Activated CD8-positive, alpha-beta memory T cell treated with anti-CD3 and anti-CD28 coated beads for 36 hours (primary cell): Measurements from ENCODE around the gene HTR3D. TPM values are rescaled to one million over a fixed set of nuclear protein-coding genes. Genes with fewer than 3 reads are reported as not detected.

Experiments
- total RNA-seq, 2 experiments: library from RNA; stranded (reverse); gene quantifications; one replicate each; pipeline ENCODE4 v1.2.3, GENCODE V29; 2021

Gene HTR3D
- total RNA-seq, 2 experiments from 2014 or later, result not detected

Other genes starting within 250 kb of the HTR3D start
- 1 to 10 TPM; 3.3 to 4.0 TPM for gene MAP6D1, start 206.2 kb upstream of the HTR3D start, total RNA-seq
- gene PARL, start 146.9 kb upstream of the HTR3D start, total RNA-seq, result 100 to 1,000 TPM in 1 of 2 experiments, 10 to 100 TPM in 1; 96.3 to 107 TPM
- 10 to 100 TPM; 18.2 to 18.9 TPM for gene ABCC5, start 13.9 kb upstream of the HTR3D start, total RNA-seq
- not detected for gene HTR3C, start 21.3 kb downstream of the HTR3D start, total RNA-seq
- not detected for gene HTR3E, start 65.3 kb downstream of the HTR3D start, total RNA-seq
- gene EIF2B5, start 103.6 kb downstream of the HTR3D start, total RNA-seq, result 10 to 100 TPM; 74.8 to 76.4 TPM
- gene DVL3, start 123.6 kb downstream of the HTR3D start, total RNA-seq, result 10 to 100 TPM; 36.3 to 37.9 TPM
- gene AP2M1, start 143.1 kb downstream of the HTR3D start, total RNA-seq, result 100 to 1,000 TPM; 240 to 244 TPM
- 10 to 100 TPM; 62.4 to 67.6 TPM for gene ABCF3, start 154.5 kb downstream of the HTR3D start, total RNA-seq
- gene VWA5B2, start 197.8 kb downstream of the HTR3D start, total RNA-seq, result not detected
- gene ALG3, start 217.2 kb downstream of the HTR3D start, total RNA-seq, result 10 to 100 TPM; 59.7 to 61.9 TPM
- gene EEF1AKMT4, start 217.9 kb downstream of the HTR3D start, total RNA-seq, result 10 to 100 TPM; 14.2 to 15.7 TPM
- under 1 TPM; 0.36 to 0.69 TPM for gene CAMK2N2, start 229.8 kb downstream of the HTR3D start, total RNA-seq
- not detected for gene ECE2, start 244.3 kb downstream of the HTR3D start, total RNA-seq